Activated T-cell treated with anti-CD3 and anti-CD28 coated beads, Interleukin-2, amount 50 U/mL, for 4 hours (primary cell): Measurements from ENCODE around the gene GNPAT. TPM values are rescaled to one million over a fixed set of nuclear protein-coding genes. Genes with fewer than 3 reads are reported as not detected.

Source experiments
- ATAC-seq, 2 donors: fragments of 200-7000 bp; cut with Tn5 transposase; one replicate each; pipeline ENCODE4 v1.10.0; 2021
- DNase-seq: peaks from one replicate; pipeline ENCODE4 v3.0.0-alpha.2; 2020
- H3K27me3 Mint-ChIP-seq: one replicate; pipeline ENCODE4 v1.8.0; 2021; ENCODE audit warnings: low read depth, mixed read lengths
- H3K36me3 Mint-ChIP-seq: one replicate; pipeline ENCODE4 v1.8.0; 2022; ENCODE audit warnings: mixed read lengths; ENCODE audit not compliant: insufficient read depth
- H3K4me1 Mint-ChIP-seq: one replicate; pipeline ENCODE4 v1.8.0; 2021; ENCODE audit warnings: low read depth, mixed read lengths
- H3K4me3 Mint-ChIP-seq: one replicate; pipeline ENCODE4 v1.8.0; 2021; ENCODE audit warnings: mild to moderate bottlenecking, moderate library complexity, mixed read lengths
- H3K9me3 Mint-ChIP-seq: one replicate; pipeline ENCODE4 v1.8.0; 2021; ENCODE audit warnings: mixed read lengths
- total RNA-seq, 3 donors: library from RNA; stranded (reverse); gene quantifications; one replicate each; pipeline ENCODE4 v1.2.1, GENCODE V29; 2021

The GNPAT gene
- total RNA-seq, 3 donors from 2014 or later, result 37.1 to 39.8 (median 39.5) TPM

DNA sequence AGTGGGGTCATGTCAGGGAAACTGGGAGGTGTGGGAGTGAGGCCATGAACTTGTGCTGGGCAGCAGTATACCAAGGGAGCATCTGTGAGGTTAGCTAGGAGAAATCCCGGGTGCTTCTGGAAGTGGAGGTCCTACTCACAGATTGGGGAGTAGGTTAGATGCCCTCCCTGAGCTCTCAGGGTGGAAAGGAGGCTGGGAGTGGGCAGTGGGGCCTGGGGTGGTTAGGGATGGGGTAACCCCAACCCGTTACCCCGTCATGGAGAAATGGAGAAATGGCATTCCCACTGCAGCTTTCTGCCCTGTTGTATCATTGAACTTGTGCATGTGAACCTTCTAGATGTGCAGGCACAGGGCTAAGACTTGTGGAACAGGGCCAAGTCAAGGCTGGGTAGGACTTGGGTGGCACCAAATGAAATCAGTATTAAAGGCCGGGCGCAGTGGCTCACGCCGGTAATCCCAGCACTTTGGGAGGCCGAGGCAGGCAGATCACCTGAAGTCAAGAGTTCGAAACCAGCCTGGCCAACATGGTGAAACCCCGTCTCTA is 69.5 kb downstream of the GNPAT start:
- no peaks in the 10 kb centered on the region for H3K27me3 Mint-ChIP-seq
- DNase-seq, result no peak
- H3K9me3 Mint-ChIP-seq, result no peaks in the 10 kb centered on the region
- H3K36me3 Mint-ChIP-seq, result no peaks in the 10 kb centered on the region
- H3K4me3 Mint-ChIP-seq, result no peak overlapping the region
- no peak for ATAC-seq
- no peaks in the 10 kb centered on the region for H3K4me1 Mint-ChIP-seq

DNA sequence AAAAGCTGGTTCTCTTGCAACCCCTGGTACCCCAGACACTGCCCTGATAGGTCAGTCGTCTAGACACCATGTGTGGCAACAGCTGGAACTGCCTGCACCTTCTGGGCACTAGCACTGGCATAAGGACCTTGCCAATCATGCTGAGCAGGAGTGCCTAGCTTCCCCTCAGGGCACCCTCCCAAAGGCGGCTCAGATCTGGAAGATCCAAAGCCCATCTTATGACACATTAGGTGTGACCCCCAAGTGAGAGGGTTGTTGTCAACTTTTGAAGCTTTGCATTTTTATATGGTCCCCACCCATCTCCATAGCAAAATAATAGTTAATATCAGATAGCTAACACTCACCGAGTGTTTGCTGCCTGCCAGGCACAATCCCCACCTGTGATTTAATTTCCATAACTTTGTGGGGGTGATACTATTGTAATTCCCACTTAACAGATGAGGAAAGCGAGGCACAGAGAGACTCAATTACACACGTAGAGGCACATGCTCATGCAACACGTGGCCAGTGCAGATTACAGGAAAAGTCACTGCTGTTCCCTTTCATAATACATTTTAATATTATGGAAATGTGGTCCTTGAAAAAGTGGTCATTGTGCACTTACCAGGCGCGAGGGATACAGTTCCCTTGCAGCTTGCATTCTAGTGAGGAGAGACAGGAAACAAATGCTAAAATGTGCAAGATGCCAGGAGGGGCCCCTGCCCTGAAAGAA is 70.9 kb downstream of the GNPAT start:
- no peaks in the 10 kb centered on the region for H3K4me1 Mint-ChIP-seq
- H3K9me3 Mint-ChIP-seq, result no peaks in the 10 kb centered on the region
- H3K4me3 Mint-ChIP-seq, result no peak overlapping the region
- H3K36me3 Mint-ChIP-seq, result no peaks in the 10 kb centered on the region
- no peaks in the 10 kb centered on the region for H3K27me3 Mint-ChIP-seq
- ATAC-seq (no peak), DNase-seq (no peak)

DNA sequence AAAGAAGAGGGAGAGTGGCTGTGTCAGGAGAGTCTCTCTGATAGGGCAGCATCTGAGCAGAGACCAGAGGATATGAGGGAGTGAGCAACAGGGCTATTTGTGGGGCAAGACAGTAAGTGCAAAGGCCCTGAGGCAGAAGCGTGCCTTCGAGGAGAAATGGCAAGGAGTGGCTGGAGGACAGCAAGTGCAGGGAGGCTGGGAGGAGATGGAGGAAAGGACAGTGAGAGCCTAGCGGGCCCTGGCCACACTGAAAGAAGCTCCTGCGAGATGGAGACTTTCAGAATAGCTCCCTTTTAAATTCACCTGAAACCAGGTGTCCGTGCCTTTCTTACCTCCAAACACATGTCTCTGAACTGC is 71.4 kb downstream of the GNPAT start:
- H3K9me3 Mint-ChIP-seq, result no peaks in the 10 kb centered on the region
- ATAC-seq (no peak), DNase-seq (no peak)
- no peak overlapping the region for H3K4me3 Mint-ChIP-seq
- H3K36me3 Mint-ChIP-seq, result no peaks in the 10 kb centered on the region
- no peaks in the 10 kb centered on the region for H3K27me3 Mint-ChIP-seq
- no peaks in the 10 kb centered on the region for H3K4me1 Mint-ChIP-seq

DNA sequence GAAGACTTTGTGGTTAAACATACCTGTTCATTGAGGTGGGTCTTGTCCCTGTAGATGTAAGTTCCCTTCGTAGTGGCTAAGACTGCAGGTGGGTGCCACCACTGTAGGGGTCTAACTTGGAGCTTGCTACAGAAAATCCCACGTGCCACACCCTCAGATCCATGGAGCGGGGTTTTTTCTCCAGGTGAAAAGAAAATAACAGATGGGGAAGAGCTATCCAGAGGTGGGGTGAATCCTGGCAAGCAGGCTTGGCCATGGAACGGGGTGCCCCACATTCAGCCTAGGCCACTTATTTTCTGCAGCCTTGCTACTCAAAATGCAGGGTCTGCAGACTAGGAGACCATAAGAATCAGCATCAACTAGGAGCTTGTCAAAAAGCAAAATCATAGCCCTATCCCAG is 72.6 kb downstream of the GNPAT start:
- no peak for DNase-seq
- H3K4me1 Mint-ChIP-seq, result no peaks in the 10 kb centered on the region
- no peaks in the 10 kb centered on the region for H3K9me3 Mint-ChIP-seq
- H3K4me3 Mint-ChIP-seq, result no peak overlapping the region
- no peak for ATAC-seq
- no peaks in the 10 kb centered on the region for H3K36me3 Mint-ChIP-seq
- H3K27me3 Mint-ChIP-seq, result no peaks in the 10 kb centered on the region

DNA sequence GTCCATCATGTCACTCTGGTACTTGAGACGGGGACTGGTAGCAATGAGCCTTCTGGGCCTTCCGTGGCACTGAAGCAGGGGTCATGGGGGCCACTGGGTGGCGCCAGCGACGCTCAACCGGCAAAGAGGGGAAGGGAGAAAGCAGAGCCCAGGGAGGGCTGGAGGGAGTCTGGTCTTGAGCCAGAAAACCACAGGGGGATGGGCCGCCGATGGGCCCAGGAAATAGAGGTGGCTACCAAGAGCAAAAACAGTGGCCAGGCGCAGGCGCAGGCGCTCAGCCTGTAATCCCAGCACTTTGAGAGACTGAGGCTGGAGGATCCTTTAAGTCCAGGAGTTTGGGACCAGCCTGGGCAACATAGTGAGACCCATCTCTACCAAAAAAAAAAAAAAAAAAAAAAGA is 74.9 kb downstream of the GNPAT start:
- Mint-ChIP-seq H3K36me3 (no peaks in the 10 kb centered on the region), H3K4me3 (no peak overlapping the region), H3K27me3 (no peaks in the 10 kb centered on the region)

DNA sequence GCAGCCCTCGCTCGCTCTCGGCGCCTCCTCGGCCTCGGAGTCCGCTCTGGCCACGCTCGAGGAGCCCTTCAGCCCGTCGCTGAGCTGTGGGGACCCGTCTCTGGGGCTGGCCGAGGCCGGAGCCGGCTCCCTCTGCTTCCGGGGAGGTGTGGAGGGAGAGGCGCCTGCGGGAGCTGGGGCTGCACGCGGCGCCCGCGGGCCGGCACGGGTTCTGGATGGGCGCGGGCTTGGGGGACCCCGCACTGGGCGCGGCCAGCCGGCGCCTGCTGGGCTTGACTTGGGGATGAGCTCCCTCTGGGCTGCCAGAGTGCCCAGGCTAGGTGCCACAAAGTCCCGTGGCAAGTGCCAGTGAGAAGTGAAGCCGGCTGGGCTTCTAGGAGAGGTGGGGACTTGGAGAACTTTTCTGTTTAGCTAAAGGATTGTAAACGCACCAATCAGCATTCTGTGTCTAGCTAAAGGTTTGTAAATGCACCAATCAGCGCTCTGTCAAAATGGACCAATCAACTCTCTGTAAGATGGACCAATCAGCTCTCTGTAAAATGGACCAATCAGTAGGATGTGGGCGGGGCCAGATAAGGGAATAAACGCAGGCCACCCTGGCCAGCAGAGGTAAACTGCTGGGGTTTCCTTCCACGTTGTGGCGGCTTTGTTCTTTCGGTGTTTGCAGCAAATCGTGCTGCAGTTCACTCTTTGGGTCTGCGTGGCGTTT is 76.4 kb downstream of the GNPAT start:
- Mint-ChIP-seq H3K36me3 (no peaks in the 10 kb centered on the region), H3K27me3 (no peaks in the 10 kb centered on the region)

More for the DNA sequence above, 74.9 kb downstream of the GNPAT start:
- ATAC-seq (peak; percentile 62 to 78), DNase-seq (peak; percentile 16)
- no peaks in the 10 kb centered on the region for H3K4me1 Mint-ChIP-seq
- no peaks in the 10 kb centered on the region for H3K9me3 Mint-ChIP-seq

DNA sequence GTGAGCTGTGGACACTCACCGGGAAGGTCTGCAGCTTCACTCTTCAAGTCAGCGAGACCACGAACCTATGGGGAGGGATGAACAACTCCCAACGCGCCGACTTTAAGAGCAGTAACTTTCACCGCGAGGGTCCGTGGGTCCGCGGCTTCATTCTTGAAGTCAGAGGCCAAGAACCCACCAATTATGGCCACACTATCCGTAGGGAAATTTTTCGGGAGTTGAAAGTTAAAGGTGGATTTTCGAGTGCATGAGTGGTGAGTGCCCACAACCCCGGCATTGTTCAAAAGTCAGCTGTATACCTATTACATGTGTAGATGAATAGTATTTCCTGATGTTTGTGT is 77.0 kb downstream of the GNPAT start:
- DNase-seq, result no peak
- H3K4me1 Mint-ChIP-seq, result no peaks in the 10 kb centered on the region
- no peaks in the 10 kb centered on the region for H3K36me3 Mint-ChIP-seq
- H3K9me3 Mint-ChIP-seq, result no peaks in the 10 kb centered on the region
- H3K27me3 Mint-ChIP-seq, result no peaks in the 10 kb centered on the region
- ATAC-seq, result no peak
- no peak overlapping the region for H3K4me3 Mint-ChIP-seq

More for the DNA sequence above, 76.4 kb downstream of the GNPAT start:
- H3K4me1 Mint-ChIP-seq, result no peaks in the 10 kb centered on the region
- no peak overlapping the region for H3K4me3 Mint-ChIP-seq
- H3K9me3 Mint-ChIP-seq, result no peaks in the 10 kb centered on the region
- DNase-seq (no peak), ATAC-seq (no peak)

DNA sequence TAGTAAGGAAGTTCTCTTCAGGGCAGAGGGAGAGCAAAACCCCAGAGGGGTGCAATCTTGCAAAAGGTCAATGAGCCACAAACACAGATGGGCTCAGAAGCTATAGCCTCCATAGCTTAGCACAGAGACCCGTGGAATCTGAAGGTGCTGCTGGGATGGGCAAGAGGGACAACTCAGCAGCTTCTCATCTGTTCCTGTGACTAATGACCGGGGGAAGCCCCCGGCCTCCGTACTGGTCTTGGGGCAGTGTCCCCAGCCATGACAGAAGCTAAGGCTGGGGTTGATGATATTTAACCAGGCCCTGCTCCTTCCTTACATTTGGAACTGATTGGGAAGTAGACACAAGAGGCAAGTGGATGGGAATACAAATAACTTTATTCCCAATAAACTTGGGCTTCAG is 77.6 kb downstream of the GNPAT start:
- no peaks in the 10 kb centered on the region for H3K9me3 Mint-ChIP-seq
- ATAC-seq, result no peak
- H3K4me1 Mint-ChIP-seq, result no peaks in the 10 kb centered on the region
- H3K27me3 Mint-ChIP-seq, result no peaks in the 10 kb centered on the region
- DNase-seq, result no peak
- H3K36me3 Mint-ChIP-seq, result no peaks in the 10 kb centered on the region
- H3K4me3 Mint-ChIP-seq, result no peak overlapping the region

DNA sequence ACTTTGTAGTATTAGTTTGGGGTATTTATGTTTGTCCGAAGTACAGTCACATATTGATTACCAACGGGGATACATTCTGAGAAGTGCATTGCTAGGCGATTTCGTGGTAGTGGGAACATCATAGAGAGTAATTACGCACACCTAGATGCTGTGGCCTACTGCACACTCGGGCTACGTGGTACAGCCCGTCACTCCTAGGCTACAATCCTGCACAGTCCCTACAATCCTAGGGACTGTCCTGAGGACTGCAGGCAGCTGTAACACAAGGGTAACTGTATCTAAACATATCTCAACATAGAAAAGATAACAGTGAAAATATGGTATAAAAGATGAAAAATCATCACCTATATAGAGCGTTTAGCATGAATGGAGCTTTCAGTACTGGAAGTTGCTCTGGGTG is 78.1 kb downstream of the GNPAT start:
- H3K9me3 Mint-ChIP-seq, result no peaks in the 10 kb centered on the region
- ATAC-seq, result no peak
- no peak overlapping the region for H3K4me3 Mint-ChIP-seq
- no peaks in the 10 kb centered on the region for H3K27me3 Mint-ChIP-seq
- no peaks in the 10 kb centered on the region for H3K36me3 Mint-ChIP-seq
- DNase-seq, result no peak
- H3K4me1 Mint-ChIP-seq, result no peaks in the 10 kb centered on the region

DNA sequence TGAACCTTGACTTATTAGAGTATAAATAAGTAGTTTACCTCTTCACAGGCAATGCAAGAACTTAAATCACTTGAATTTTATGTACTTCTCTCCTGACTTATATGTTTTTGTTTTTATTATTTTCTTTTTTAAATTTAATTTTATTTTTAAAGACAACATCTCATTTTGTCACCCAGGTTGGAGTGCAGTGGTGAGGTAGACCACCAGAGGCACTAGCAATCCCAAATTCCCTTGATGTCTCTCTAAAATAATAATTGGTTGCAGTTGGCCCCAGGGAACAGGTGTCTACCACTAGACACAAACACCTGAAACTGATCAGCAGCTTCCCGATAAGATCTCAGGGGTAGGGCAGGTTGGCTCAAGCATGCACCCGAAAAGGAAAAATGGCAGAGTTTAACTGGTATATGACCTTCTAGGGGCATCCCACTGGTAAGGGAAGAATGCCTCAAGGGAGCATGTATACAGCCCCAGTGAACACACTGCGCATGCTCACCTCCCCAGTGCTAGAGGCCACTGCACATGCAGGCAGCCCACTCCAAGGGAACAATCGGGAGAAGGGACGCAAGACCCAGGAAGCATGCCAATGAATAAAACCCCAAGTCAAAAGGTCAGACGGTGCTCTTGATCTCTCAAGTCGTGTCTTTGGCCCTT is 82.0 kb downstream of the GNPAT start:
- Mint-ChIP-seq H3K27me3 (no peaks in the 10 kb centered on the region), H3K36me3 (no peaks in the 10 kb centered on the region), H3K9me3 (no peaks in the 10 kb centered on the region), H3K4me1 (no peaks in the 10 kb centered on the region), H3K4me3 (no peak overlapping the region)
- no peak for DNase-seq
- ATAC-seq, result no peak

DNA sequence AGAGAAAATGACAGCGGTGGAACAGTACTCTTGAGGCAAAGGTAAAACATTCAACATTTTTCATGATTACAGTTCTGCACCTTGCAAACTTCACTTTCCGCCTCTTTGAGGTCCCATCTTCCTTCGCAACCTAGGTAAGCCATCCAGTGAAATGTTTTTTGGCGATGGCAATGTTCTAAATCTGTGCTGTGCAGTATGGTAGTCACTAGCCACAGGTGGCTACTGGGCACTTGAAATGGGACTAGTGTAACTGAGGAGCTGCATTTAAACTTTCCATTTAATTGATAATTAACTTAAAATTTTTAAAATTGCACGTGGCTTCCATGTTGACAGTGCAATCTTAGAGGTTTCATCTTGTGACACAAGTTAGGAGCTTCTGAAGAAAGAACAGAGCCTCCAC is 83.6 kb downstream of the GNPAT start:
- Mint-ChIP-seq H3K36me3 (no peaks in the 10 kb centered on the region), H3K9me3 (no peaks in the 10 kb centered on the region), H3K4me3 (no peak overlapping the region)

DNA sequence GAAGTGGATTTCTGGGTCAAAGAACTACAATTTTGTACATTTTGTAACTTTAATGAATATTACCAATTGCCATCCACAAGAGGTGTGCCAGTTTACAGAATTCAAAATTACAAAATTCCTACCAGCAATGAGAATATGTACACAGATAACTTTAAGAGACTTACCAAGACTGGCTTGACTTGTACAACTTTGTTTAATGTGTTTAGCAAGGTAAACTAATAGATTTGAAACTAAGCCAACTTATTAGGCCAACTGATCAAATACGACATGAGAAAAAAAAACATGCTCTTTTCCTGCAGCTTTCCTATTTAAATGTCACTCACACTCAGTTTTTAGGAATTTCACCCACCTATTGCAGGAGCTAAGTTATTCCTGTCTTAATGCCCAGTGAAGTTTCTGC is 85.2 kb downstream of the GNPAT start:
- Mint-ChIP-seq H3K27me3 (no peaks in the 10 kb centered on the region), H3K9me3 (no peaks in the 10 kb centered on the region), H3K4me3 (no peak overlapping the region), H3K36me3 (no peaks in the 10 kb centered on the region), H3K4me1 (peaks cover 8% of the 10 kb centered on the region)
- ATAC-seq (no peak), DNase-seq (no peak)

More for the DNA sequence above, 83.6 kb downstream of the GNPAT start:
- DNase-seq (no peak), ATAC-seq (no peak)
- Mint-ChIP-seq H3K4me1 (peaks cover 6% of the 10 kb centered on the region), H3K27me3 (no peaks in the 10 kb centered on the region)
